Gastrocnemius medialis (tissue), 4 donors: ENCODE results near the gene NSUN7. TPM values are rescaled to one million over a fixed set of nuclear protein-coding genes. Genes with fewer than 3 reads are reported as not detected.
A peak's percentile ranks its signal among the peaks of the same experiment; 100 is the strongest.

Experiments used
- ATAC-seq, 2 donors: fragments of 150-250 bp; one replicate each; pipeline ENCODE4 v1.9.1; 2016
- DNase-seq, 2 donors: peaks; one replicate each; pipeline ENCODE4 v3.0.0-alpha.2; 2019
- H3K27ac ChIP-seq, 4 donors: fragments of 200-600 bp; sonication (generic); 1 replicate in 1 of 4; 2 replicates in 3 of 4; pipeline ENCODE4 v1.5.1; 2016 to 2018; ENCODE audit warnings: mild to moderate bottlenecking in 2 of 4, moderate library complexity in 1 of 4
- H3K27me3 ChIP-seq, 3 donors: fragments of 200-600 bp; sonication (generic) in 2 of 3; 1 replicate in 1 of 3; 2 replicates in 2 of 3; pipeline versions ENCODE4 v1.5.1 to v1.6.0; 2016 to 2019; ENCODE audit warnings: mild to moderate bottlenecking in 1 of 3, moderate library complexity in 1 of 3
- H3K36me3 ChIP-seq, 2 donors: fragments of 200-600 bp; sonication (generic) in 1 of 2; one replicate each; pipeline ENCODE4 v1.5.1; 2017 to 2018
- H3K4me1 ChIP-seq, 2 donors: fragments of 200-600 bp; sonication (generic) in 1 of 2; one replicate each; pipeline ENCODE4 v1.5.1; 2016 to 2017; ENCODE audit warnings: mild to moderate bottlenecking in 2 of 2
- H3K4me3 ChIP-seq, 4 donors: fragments of 200-600 bp; sonication (generic) in 3 of 4; 1 replicate in 1 of 4; 2 replicates in 3 of 4; pipeline ENCODE4 v1.5.1; 2016 to 2019; ENCODE audit warnings: mild to moderate bottlenecking in 2 of 4
- H3K9me3 ChIP-seq, 3 donors: fragments of 200-600 bp; sonication (generic) in 2 of 3; 1 replicate in 1 of 3; 2 replicates in 2 of 3; pipeline ENCODE4 v1.5.1; 2016 to 2019
- POLR2A ChIP-seq, 2 donors: fragments of 450-650 bp; IDR thresholded peaks; one replicate each; pipeline ENCODE4 v1.6.1; 2017; ENCODE audit warnings: antibody characterized with exemption in 2 of 2, mild to moderate bottlenecking in 2 of 2, moderate library complexity in 2 of 2
- in situ Hi-C, 4 donors: fragments of 200-750 bp; cut with MboI; loops; one replicate each; pipeline versions ENCODE4 v1.15.0 to v1.8.0; 2017; ENCODE audit warnings: low sequenced_read_pairs in 4 of 4
- intact Hi-C: fragments of 100-400 bp; cut with DNase I; formaldehyde crosslinking; loops from one replicate; pipeline ENCODE4 v1.15.1; 2023; ENCODE audit warnings: low total_unique reads
- total RNA-seq, 4 donors: library from RNA; depleted of rRNA; stranded (reverse); fragments of >200 nt; gene quantifications; one replicate each; pipeline versions ENCODE4 v1.1.0 to v1.2.3, GENCODE V29; 2016
- TF ChIP-seq, protein P1 (sequence below), 5 experiments: fragments of 450-650 bp in 3 of 5; fragments of 200-600 bp in 2 of 5; sonication (generic) in 2 of 5; IDR thresholded peaks in 4 of 5; conservative IDR thresholded peaks in 1 of 5; 1 replicate in 4 of 5; 2 replicates in 1 of 5; pipeline ENCODE4 v1.5.1; 2016 to 2019; ENCODE audit warnings: antibody characterized with exemption in 5 of 5, mild to moderate bottlenecking in 3 of 5, moderate library complexity in 3 of 5

Gene NSUN7
- total RNA-seq, 4 donors from 2014 or later, result 0.18 TPM; not detected in 3

DNA sequence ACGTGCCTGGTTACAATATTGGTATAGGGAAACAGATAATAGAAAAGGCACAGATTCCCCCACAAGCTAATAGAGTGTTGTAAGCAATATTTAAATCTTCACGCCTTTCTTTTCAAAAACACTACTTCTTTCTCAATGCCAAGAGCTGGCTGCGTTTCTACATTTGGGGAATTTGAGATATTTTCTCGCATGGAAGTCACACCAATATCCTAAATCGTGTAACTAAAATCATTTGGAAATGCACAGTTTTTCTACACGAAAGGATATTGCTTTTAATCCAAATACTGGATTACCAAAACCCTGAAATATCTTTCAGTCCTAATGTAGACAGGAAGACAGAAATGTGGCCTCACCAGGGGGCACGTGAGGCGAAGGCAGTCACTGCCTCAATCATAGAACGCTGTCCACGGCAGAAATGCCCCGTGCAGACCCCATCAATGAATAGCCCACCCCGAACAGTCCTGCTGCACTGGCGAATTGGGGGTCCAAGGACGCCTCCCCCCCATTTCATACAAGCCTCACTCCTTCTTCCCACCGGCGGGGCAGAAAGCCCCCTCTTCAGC is 106.6 kb downstream of the NSUN7 start:
- ATAC-seq, result no peak
- in situ Hi-C loops, result no loop called here
- intact Hi-C loops, result no loop called here
- no peaks in the 10 kb centered on the region for H3K9me3 ChIP-seq
- H3K4me1 ChIP-seq, result peaks cover 0 to 3% of the 10 kb centered on the region in 2 donors
- no peak for DNase-seq
- no peak overlapping the region for H3K27ac ChIP-seq
- H3K4me3 ChIP-seq, result peak overlapping the region; percentile 32 to 56 (median 47)
- peaks cover 0 to 3% (median 0%) of the 10 kb centered on the region in 3 donors for H3K27me3 ChIP-seq
- TF ChIP-seq, protein P1, sequence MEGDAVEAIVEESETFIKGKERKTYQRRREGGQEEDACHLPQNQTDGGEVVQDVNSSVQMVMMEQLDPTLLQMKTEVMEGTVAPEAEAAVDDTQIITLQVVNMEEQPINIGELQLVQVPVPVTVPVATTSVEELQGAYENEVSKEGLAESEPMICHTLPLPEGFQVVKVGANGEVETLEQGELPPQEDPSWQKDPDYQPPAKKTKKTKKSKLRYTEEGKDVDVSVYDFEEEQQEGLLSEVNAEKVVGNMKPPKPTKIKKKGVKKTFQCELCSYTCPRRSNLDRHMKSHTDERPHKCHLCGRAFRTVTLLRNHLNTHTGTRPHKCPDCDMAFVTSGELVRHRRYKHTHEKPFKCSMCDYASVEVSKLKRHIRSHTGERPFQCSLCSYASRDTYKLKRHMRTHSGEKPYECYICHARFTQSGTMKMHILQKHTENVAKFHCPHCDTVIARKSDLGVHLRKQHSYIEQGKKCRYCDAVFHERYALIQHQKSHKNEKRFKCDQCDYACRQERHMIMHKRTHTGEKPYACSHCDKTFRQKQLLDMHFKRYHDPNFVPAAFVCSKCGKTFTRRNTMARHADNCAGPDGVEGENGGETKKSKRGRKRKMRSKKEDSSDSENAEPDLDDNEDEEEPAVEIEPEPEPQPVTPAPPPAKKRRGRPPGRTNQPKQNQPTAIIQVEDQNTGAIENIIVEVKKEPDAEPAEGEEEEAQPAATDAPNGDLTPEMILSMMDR (IDR thresholded peaks at IDR 0.05 in 4 of 5, conservative IDR thresholded peaks at IDR 0.05 in 1 of 5), result no peak
- TF ChIP-seq POLR2A (IDR thresholded peaks at IDR 0.05), result no peak
- H3K36me3 ChIP-seq, result no peaks in the 10 kb centered on the region

DNA sequence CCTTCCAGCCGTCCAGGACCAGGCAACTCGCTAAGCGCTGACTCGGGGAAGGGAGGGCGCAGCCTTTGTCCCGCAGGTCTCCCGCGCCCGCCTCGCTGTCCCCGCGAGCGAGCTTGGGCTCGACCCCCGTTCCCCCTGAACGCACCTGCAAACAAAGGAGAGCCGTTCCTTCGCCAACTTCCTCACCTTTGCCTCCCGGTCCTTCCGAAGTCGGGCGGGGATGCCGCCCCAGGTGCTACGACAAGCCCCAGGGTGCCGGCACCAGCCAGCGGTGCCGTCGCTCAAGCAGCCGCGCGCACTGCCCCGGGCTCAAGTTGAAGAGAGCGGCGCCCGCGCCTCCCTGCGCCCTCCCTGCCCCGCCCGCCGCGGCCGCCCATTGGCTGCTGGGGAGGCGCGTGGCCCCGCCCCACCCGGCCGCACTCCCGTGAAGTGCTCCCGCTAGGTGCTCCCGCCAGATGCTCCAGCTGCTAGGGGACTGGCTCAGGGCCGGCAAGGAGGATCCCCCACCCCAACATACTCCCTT is 107.1 kb downstream of the NSUN7 start:
- Histone ChIP-seq H3K4me1 (peaks cover 0 to 3% of the 10 kb centered on the region in 2 donors), H3K4me3 (peak overlapping the region; percentile 32 to 56 (median 47)), H3K27me3 (peaks cover 0 to 3% (median 0%) of the 10 kb centered on the region in 3 donors), H3K27ac (no peak overlapping the region), H3K36me3 (no peaks in the 10 kb centered on the region), H3K9me3 (no peaks in the 10 kb centered on the region)
- intact Hi-C loops (no loop called here), in situ Hi-C loops (no loop called here)
- TF ChIP-seq, protein P1 (IDR thresholded peaks at IDR 0.05 in 4 of 5, conservative IDR thresholded peaks at IDR 0.05 in 1 of 5), result no peak
- TF ChIP-seq POLR2A (IDR thresholded peaks at IDR 0.05), result no peak
- peak in 1 of 2 donors; percentile 33 for DNase-seq
- ATAC-seq, result peak in 1 of 2 donors; percentile 66

DNA sequence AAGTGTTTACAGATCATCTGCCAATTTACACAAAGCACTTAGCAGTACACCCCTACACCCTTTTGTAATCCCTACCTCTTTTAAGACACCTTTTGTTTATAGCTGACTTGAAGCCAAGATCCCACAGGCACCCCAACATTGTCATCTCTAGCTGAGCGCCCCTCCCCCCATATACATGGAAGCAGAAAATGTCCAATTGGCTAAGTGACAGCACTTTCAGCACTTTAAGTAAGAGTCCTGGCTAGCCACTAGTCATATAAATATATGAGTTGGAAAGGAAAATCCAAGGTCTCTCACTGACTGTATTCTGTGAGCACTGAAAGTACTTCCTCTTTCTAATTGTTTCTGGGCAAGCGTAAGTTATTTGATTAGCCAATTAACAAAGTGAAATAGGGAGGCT is 108.2 kb downstream of the NSUN7 start:
- TF ChIP-seq, protein P1 (IDR thresholded peaks at IDR 0.05 in 4 of 5, conservative IDR thresholded peaks at IDR 0.05 in 1 of 5), result no peak
- TF ChIP-seq POLR2A (IDR thresholded peaks at IDR 0.05), result no peak
- no peaks in the 10 kb centered on the region for H3K36me3 ChIP-seq
- H3K4me1 ChIP-seq, result peaks cover 0 to 3% of the 10 kb centered on the region in 2 donors
- ATAC-seq (no peak), DNase-seq (no peak)
- H3K9me3 ChIP-seq, result no peaks in the 10 kb centered on the region
- intact Hi-C loops, result no loop called here
- in situ Hi-C loops, result no loop called here
- H3K27ac ChIP-seq, result no peak overlapping the region
- peaks cover 0 to 3% (median 0%) of the 10 kb centered on the region in 3 donors for H3K27me3 ChIP-seq
- no peak overlapping the region for H3K4me3 ChIP-seq

DNA sequence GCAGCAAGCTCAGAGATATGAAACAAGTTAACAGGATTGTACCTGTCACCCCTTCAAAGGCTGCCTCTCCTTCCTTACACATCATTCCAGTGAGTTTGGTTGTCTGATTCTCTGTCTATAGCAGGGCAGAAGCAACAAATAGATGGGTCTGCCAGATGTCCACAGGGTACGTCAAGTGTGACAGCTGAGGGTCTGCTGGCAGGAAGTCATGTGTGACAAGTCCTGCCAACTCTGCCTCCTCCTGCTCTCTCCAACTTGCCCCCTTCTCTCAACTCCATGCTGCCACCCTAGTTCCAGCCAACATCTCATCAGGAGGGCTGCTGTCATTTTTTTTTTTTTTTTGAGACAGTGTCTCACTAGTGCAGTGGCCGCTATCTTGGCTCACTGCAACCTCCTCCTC is 109.2 kb downstream of the NSUN7 start:
- in situ Hi-C loops, result no loop called here
- Histone ChIP-seq H3K9me3 (no peaks in the 10 kb centered on the region), H3K4me1 (peaks cover 0 to 3% of the 10 kb centered on the region in 2 donors), H3K36me3 (no peaks in the 10 kb centered on the region), H3K4me3 (no peak overlapping the region), H3K27ac (no peak overlapping the region), H3K27me3 (peaks cover 0 to 3% (median 0%) of the 10 kb centered on the region in 3 donors)
- TF ChIP-seq, protein P1 (IDR thresholded peaks at IDR 0.05 in 4 of 5, conservative IDR thresholded peaks at IDR 0.05 in 1 of 5), result no peak
- no peak for TF ChIP-seq POLR2A (IDR thresholded peaks at IDR 0.05)
- DNase-seq (no peak), ATAC-seq (no peak)
- intact Hi-C loops, result no loop called here

Other genes starting within 250 kb of the NSUN7 start
- 1 to 10 TPM; 1.5 to 8.7 (median 4.3) TPM for gene RBM47, start 120.1 kb upstream of the NSUN7 start, total RNA-seq